CD4-positive, alpha-beta T cell treated with Interleukin-4 for 1 hour (primary cell): Measurements from ENCODE around the gene FLT1.

ENCODE experiments used
- DNase-seq, 2 donors: peaks; one replicate each; pipeline ENCODE4 v3.0.0-alpha.2; 2020 to 2022

Gene FLT1

DNA sequence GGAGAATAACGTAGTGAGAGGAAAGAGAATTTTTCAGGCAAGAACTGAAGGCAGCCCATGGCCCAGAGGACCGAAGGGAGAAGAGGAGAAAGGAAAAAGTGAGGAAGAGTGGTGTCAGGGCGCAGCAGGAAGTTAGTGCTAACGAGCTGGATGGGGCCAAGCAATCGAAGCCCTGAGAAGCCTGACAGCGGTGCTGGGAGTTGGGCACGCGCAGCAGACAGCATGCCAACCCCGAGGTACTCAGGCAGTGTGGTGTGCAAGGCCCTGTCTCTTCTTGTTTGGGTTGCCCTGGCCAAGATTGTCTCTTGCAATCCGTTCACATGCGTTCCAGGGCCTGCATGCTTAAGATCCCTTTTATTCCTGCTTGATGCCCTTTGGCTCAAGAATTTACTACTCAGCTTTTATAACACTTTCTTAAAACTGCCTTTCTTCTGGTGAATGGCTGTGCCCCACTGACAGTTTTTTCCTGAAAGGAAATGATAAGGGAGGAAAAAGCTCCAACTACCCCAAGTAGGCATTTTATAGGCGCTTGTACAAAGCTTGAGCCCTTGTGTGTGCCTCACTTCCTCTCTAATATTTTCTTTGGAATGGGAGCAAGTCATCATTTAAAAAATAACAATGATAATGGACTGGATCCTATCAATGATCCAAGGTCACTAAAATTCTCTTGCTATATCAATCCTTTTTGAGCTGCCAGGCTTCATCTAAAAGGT lies 115.4 kb downstream of the FLT1 start:
- no peak for DNase-seq

DNA sequence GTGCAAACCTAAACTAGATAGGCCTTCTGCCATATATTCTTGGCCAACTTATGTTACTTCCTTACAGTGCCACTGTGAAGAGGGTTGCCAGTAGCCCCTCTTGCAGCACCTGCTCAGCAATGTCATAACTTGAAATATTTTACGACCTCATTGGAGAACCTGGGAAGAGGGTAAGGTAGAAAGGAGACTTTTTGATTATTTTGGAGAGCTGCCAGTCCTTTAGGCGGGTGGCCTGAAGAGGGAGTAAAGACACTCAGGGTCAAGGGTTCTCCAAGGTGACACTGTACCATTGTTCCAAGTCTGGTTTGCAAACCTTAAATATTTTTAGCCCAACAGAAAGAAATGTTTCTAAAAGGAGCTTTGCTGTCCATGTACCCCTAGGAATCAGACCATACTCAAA lies 118.3 kb downstream of the FLT1 start:
- no peak for DNase-seq

DNA sequence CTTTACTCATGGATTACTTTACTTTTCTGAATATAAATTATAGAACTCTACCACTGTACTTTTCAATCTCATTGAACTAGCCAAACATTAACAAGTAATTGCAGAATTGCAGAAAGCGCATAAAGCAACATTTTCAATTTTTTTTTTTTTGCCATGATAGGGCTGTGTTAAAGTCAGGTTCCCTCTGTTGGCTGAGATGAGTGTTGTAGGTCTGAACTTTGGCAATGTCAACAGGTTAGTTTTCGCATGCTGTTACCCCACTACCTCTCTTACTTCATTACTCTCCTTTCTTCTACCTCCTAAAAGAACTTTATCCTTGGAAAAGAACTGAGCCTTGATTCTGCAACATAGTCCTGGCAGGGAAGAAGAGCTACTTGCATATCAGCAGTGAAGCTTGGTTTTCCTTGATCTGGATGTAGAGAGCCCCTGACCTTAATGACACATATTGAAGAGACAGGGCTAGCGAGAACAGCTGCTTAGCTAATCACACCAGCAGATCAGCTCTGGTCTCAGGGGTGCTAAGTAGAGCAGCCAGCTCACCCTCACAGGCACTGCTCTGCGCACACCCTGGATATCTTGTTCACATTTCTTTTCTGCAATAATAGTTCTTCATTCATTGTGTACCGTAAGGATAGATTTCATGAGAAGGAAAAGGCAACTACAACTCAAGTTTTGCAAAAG lies 119.5 kb downstream of the FLT1 start:
- no peak for DNase-seq

DNA sequence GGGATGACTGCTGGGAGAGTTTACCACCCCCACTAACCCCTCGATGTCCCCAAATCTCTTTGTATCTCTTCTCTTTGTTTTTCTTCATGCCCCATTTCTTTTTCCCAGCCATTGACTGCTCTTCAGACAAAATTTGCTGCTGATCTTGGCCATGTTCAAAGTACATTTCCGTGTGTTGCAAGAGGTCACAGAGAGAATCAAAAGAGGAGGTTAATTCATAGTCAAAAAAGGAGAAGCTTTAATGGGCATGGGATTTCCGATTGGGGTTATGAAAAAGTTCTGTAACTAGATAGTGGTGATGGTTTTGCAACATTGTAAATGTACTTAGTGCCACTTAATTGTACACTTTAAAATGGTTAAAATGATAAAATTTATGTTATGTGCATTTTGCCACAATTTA lies 121.1 kb downstream of the FLT1 start:
- no peak for DNase-seq

DNA sequence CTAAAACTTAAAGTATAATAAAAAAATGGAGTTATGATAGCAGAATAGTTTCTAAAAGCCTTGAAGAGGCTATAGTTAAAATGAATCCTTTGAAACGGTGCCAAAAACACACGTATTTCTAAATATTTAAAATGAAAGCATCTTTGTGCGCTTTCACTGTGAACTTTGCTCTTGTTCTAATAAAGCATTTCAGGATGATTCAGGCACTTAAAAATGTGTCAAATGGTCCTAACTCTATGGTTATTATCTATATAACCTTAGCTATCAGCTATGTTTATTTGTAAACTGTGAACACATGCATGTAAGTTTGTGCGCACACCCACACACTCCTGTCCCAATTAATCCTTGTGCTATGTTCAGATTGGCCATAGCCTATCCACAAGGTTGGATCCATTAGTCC lies 124.5 kb downstream of the FLT1 start:
- DNase-seq = no peak

DNA sequence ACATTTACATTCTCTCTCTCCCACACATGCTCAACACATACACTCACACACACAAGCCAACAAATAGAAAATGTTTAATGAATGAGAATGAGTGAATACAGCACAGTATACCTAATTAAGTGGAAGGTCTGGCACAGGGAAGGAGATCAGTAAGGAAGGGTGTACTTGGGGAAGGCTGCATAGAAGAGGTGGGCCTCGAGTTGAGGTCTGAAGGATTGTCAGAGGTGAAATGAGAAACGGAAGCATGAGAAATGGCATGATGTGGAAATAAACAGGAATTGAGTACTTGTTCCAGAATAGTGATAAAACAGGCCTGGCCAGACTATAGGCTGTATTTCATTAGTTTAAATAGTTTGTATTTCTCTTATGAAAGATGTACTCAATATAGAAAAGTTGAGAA lies 136.2 kb downstream of the FLT1 start:
- no peak for DNase-seq

DNA sequence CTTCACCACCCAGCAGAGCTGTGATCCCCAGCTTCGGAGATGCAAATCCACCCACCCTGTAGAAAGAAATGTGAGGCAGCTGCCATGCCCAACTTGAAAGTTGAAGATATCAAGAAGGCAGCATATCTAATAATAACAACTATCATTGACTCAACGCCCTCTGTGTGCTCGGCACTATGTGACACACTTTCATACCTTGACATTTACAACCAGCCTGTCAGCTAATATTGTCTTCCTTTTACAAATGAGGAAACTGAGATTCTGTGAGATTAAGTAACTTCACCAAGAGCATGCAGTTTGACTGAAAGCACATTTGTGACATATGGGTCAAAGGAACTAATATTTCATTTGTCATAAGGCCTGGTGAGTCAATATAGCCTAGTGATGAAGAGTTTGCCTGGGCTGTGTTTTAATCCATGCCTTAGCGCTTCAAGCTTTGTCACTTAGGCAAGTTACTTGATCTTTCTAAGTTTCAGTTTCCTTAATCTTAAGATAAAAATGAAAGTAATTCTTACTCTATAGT lies 137.0 kb downstream of the FLT1 start:
- DNase-seq = no peak

DNA sequence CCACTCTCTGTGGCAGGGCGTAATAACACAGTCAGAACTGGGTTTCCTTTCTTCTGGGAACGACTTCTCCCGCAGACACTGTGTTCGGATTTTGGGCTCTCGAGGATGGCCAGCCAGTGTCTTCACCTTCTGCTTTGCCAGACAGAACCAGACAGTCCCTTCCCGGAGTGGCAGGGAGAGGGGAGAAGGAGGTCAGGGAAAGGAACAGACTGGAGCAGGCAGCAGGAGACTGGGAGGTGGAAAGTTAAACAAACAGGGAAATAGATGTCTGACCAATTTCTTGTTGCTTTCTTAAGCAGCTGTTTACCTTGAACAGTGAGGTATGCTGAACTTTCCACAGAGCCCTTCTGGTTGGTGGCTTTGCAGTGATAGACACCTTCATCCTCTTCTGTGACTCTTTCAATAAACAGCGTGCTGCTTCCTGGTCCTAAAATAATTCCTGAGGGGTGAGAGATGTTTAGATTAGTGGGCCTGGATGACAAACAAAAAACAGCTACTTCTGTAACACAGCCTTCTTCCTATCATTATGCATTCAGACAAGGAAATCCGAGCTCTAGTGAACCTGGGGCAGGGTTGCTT lies 137.6 kb downstream of the FLT1 start:
- DNase-seq = no peak

DNA sequence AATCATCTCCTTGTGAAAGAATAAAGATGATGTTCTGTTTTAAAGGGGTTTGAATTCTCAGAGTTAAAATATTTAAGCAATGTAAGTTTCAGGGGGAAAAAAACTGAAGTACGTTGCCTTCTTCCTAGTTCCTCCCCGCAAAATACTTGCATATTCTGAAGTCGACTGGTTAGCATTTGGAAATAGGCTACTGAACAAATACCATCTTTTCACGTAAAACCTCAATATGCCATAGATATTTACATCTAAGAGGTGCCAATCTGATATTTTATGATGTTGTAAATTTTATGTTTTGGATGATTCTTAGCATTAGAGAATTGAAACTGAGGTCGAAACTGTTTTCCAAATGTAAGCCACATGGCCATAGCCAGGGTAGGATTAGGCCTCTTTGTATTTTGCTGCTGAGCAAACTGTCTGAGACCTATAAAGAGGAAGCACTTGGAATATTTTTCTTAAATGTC lies 138.3 kb downstream of the FLT1 start:
- no peak for DNase-seq

DNA sequence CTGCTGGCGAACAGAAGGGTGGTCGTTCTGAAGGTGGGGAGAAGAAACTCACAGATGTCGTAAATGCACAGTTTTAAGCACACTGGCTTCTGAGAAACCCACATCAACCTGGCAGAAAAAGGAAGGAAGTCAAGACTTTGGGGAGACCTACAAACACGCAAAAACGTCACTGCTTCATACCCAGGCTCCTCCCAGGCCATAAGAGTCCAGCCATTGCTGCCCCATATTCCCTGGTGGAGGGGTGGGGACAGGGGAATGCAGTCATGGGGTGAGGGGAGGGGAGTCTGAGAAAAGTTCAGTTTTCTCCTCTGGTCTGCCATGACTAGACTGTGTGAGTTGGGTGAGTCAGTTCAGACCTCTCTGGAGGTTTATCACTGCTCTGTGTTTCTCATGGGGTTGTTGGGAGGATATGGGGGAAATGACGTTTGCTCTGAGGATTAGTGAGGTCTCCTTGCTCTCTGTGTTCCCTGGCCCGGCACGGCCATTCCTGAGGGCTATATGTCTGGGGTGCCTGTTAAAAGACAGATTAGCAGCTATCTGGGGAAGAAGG lies 139.0 kb downstream of the FLT1 start:
- peak in 1 of 2 donors; percentile 14 for DNase-seq

DNA sequence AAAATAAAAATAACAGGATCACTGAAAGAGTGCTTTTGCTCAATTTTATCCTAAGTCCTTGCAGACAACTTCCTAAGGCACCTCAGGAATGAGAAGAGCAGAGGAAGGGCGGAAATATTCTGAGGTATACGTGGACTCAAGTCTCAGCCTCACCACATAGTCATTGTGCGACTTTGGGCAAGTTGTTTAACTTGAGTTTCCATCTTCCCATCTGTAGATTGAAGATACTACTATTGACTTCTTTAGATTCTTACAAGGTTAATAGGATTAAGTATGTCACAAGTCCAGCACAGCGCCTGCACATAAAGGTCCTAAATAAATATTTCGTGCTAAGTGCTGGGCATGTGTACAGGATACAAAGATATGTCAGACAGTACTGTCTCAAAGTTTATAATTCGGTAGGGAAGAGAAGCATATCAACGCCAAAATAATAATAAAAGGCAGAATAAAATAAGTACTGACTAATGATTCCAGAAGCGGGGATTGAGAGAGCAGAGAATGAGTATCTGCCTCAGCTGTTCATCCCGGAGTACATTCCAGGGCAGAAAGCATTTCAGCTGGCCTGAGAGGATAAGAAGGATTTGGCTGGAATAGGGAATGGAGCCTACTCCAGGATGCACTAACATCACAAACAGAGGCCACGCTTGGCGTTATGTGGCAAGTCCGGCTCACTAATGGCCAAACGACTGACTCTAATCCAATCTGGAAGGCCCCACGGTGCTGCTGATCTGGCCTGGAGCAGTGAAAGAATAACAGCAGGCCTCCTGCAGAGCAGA lies 139.7 kb downstream of the FLT1 start:
- no peak for DNase-seq

DNA sequence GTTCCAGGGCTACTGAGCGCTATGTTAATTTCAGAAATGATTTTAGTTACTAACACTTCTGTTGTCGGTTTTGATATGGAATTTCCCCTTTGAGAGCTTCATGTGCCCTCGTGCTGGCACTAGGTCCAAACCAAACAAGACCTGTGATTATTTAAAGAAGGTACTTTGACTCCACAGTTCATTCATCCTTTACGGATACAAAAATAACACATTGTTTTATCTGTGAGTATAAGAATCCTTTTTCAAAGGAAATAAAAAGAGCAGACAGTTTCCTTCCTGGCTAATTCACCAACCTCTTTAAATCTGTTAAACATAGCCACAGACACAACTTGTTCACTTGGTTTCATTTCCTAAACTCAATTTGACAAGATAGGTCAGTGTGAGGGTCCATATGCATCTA lies 141.2 kb downstream of the FLT1 start:
- DNase-seq = no peak

DNA sequence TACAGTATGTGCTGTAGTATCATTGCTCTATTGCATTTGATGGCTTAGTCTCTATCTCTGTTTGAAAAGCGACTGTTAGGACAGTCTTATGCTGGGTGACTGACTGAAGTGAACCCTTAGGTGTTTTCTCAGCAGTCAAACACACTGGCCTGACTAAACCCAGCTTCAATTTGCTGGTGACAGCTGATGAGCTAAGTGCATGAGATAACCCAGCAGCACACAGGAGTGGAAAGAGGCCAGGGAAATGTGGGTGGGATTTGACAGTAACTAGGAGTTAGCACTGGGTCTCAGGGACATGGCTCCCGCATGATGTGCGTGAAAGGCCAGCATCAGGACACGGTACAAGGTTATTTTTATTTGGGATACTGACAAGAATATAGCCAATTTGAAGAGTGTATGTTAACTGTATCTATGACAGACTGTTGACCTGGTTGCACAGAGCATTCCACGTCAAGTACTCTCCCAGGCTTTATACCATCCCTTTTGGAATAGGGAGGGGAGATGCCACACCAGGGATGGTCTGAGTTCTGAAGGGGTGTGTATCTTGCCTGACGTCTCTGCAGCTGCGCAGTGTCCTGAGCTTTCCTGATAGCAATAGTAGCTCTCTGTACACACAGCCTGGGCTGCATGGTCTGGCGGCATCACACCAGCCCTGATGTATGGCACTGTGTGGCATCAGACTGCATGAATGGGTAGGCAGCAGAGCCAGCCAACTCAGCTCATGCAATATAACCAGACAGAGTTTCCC lies 144.8 kb downstream of the FLT1 start:
- no peak for DNase-seq

DNA sequence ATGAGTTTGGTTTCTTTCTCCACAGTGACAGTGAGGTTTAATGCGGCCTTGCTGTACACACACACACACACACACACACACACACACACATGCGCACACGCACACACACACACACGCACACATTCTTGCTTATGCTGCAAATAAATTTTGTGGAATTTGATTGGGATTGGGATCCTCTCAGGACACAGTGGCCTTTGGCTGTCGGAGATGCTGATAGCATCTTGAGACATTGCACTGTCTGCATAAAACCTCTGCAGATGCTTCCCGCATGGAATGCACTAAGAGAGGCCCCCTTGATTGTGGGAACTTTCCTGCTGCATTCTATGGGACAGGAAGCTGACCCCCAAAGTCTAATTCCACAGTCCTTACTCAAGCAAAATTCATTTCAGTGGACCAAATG lies 145.6 kb downstream of the FLT1 start:
- no peak for DNase-seq

DNA sequence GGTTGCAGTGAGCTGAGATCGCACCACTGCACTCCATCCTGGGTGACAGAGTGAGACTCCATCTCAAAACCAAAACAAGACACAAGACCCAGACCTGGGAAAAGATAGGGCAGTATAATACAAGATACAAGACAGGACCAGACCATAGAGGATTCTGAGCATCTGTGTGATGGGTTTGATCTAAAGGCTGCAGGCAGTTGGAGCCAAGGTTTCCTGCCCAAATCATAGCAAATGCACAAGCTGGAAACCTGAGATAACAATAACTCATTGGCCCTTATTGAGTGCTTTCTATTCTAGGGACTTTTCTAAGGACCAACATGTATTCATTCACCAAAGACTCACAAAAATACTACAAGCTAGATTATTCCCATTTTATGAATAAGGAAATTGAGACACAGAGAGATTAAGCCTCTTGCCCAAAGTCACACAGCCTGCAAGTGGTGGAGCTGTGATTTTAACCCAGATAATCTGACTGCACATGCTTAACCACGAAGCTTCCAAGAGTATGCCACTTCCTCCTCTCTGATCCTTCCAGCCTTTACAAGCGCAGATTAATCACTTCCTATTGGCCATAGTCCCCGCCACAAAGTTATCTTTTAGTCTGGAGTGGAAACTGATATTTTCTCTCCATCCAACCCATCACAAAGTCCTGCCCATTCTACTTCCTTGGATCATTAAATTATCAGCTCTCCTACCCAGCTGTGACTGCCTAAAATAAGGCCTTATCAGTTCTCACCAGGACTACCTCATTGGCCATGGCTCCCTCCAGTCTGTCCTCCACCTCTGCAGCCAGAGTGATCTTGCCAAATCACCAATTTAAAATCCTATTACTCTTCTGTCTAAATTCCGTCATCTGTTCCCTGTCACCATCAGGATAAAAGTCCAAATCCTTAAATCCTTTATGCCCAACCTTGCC lies 147.2 kb downstream of the FLT1 start:
- no peak for DNase-seq

DNA sequence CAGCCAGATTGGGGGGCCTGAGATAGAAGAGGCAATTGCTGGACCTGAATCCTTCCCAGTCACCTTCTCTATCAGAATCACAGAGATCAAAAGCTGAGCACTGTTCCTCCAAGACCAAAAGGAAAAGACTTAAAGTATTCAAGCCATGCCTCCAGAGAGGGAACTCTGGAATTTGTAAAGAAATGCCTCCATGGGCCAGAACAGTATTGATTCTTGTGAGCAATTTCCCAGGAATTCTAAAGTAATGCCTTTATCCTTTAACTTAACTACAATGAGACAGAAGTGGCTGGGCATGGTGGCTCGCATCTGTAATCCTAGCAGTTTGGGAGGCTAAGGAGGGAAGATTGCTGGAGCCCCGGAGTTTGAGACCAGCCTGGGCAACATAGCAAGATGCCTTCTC lies 148.8 kb downstream of the FLT1 start:
- no peak for DNase-seq

DNA sequence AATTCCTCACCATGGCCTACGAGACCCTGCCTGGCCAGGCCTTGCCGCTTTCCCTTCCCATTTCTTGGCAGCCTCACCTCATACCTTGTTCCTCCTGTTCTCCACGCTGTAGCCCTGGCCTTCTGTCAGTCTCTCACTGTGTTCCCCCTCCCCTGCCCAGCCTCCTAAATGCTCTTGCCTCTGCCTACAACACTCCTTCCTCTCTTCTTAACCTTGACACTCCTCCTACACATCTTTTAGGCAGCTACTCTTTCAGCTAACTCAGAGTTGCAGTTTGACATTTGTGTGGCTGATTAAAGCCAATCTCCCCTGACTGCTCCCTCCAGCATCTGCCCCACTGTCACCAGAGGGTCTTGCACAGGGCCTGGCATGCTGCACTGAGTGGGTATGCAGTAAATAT lies 150.8 kb downstream of the FLT1 start:
- no peak for DNase-seq

DNA sequence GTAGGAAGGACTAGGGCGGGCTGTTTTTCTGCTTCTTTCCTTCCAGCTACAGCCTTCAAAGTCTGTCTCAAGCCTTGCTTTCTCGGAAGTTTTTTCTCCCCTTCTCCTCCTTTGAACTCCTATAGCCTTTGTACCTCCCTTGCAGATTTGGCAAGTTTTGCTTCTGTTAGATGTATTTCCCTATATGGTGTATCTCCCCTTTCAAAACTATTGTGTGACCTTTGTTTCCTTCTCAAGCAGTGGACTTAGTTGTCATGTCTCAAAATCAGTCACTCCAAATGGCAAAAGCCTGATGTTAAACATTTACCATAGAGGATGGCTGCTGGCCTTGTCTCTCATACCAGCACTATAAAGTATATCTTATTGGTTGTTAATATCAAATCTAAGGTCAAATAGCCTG lies 152.7 kb downstream of the FLT1 start:
- DNase-seq = no peak

DNA sequence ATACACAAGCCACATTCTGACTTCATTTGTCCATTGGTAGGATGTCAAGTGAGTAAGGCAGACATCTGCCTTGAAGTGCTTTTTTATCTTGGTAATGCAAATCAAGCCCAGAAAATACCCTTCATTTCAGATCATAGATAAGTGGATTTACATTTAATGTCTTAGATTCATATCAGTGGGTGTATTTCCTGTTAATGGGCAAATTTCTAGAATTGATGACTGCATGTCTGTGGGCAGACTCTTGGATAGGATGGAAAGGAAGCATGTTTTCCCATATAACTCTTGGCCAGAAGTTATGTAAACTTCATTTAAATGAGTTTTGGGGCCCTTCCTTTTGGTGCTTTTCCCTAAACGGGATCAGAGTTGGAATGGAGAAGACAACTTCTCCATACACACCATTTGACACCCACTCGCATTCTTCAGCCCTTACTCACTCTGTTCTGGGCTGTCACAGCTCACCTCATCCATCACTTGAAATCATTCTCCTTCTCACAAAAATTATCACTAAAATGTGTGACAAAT lies 154.6 kb downstream of the FLT1 start:
- DNase-seq = no peak

DNA sequence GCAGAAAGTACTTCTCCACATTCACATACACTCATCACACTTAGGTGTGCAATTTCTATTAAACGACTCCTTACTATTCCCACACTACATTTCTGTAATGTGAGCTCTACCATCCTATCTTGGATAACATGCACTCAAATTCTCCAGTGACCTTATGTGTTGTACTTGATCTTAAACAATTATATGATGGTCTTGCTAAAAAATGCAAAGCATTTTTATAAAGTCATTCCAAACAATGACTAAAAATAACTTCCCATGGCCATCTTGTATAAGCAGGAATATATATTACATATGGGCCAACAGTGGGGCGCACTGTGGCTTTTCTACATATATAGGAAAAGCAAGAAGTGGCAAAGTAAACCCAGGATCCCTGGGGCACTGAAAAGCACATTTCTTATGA lies 155.5 kb downstream of the FLT1 start:
- DNase-seq = no peak

DNA sequence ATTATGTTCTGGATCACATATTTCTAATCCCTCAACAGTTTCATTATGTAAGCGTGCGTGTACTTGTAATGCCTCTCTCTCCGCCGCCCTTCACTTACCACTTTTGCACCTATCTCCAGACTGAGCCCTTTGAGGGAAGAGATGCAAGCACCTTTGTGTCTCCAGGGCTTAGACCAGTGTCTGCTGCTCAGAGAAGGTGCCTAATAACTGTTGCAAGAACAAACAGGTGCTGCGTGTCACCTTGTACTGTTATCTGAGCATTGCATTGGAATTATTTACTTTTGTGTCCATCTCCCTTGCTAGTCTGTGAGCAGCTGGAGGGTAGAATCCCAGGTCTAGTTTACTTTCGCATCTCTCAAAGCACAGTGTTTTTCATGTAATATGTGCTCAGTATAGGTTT lies 156.2 kb downstream of the FLT1 start:
- no peak for DNase-seq
